ENCODE results near the gene SLC18A2.
"Not testable (repeated sequence)": the region's sequence is repeated elsewhere in the genome, so short reads cannot be mapped to it uniquely, and the experiment has no call there.

The SLC18A2 gene

GRCh38 chr10:117264782-117265181, 23.9 kb downstream of the SLC18A2 start:
- no peak for DNase-seq (ENCODE audit: low spot score)

GRCh38 chr10:117266400-117266799, 25.5 kb downstream of the SLC18A2 start:
- no peak for DNase-seq (ENCODE audit: low spot score)

- DNase-seq (ENCODE audit: low spot score), result no peak
Measured at GRCh38 chr10:117266812-117267211, 25.9 kb downstream of the SLC18A2 start.

- no peak for DNase-seq (ENCODE audit: low spot score)
Measured at GRCh38 chr10:117268258-117268657, 27.3 kb downstream of the SLC18A2 start.

GRCh38 chr10:117268907-117269306, 28.0 kb downstream of the SLC18A2 start:
- DNase-seq (ENCODE audit: low spot score), result no peak

GRCh38 chr10:117271427-117271826, 30.5 kb downstream of the SLC18A2 start:
- no peak for DNase-seq (ENCODE audit: low spot score)

- no peak for DNase-seq (ENCODE audit: low spot score)
Measured at GRCh38 chr10:117272195-117273076, 31.5 kb downstream of the SLC18A2 start.

- DNase-seq (ENCODE audit: low spot score), result no peak
Measured at GRCh38 chr10:117273980-117274379, 33.1 kb downstream of the SLC18A2 start.

GRCh38 chr10:117274509-117274908, 33.6 kb downstream of the SLC18A2 start:
- DNase-seq (ENCODE audit: low spot score), result no peak

GRCh38 chr10:117275121-117275520, 34.2 kb downstream of the SLC18A2 start:
- no peak for DNase-seq (ENCODE audit: low spot score)

- DNase-seq (ENCODE audit: low spot score), result no peak
Measured at GRCh38 chr10:117277675-117278074, 36.8 kb downstream of the SLC18A2 start.

GRCh38 chr10:117284716-117285494, 44.0 kb downstream of the SLC18A2 start:
- no peak for DNase-seq (ENCODE audit: low spot score)

- not testable (repeated sequence) for DNase-seq (ENCODE audit: low spot score)
Measured at GRCh38 chr10:117290872-117291271, 50.0 kb downstream of the SLC18A2 start.

- DNase-seq (ENCODE audit: low spot score), result no peak
Measured at GRCh38 chr10:117294039-117294645, 53.2 kb downstream of the SLC18A2 start.

- no peak for DNase-seq (ENCODE audit: low spot score)
Measured at GRCh38 chr10:117294735-117295134, 53.8 kb downstream of the SLC18A2 start.

GRCh38 chr10:117298219-117298618, 57.3 kb downstream of the SLC18A2 start:
- DNase-seq (ENCODE audit: low spot score), result no peak

GRCh38 chr10:117299435-117299834, 58.5 kb downstream of the SLC18A2 start:
- no peak for DNase-seq (ENCODE audit: low spot score)

GRCh38 chr10:117300671-117301070, 59.8 kb downstream of the SLC18A2 start:
- no peak for DNase-seq (ENCODE audit: low spot score)

- not testable (repeated sequence) for DNase-seq (ENCODE audit: low spot score)
Measured at GRCh38 chr10:117303451-117303850, 62.5 kb downstream of the SLC18A2 start.

- no peak for DNase-seq (ENCODE audit: low spot score)
Measured at GRCh38 chr10:117306674-117307073, 65.8 kb downstream of the SLC18A2 start.

- DNase-seq (ENCODE audit: low spot score), result no peak
Measured at GRCh38 chr10:117311261-117311660, 70.3 kb downstream of the SLC18A2 start.

GRCh38 chr10:117312430-117312829, 71.5 kb downstream of the SLC18A2 start:
- DNase-seq (ENCODE audit: low spot score), result no peak

- no peak for DNase-seq (ENCODE audit: low spot score)
Measured at GRCh38 chr10:117313641-117314040, 72.7 kb downstream of the SLC18A2 start.

Data from hematopoietic multipotent progenitor cell treated with erythropoietin and hydrocortisone succinate and interleukin-3 and kit ligand, for 17 days (in vitro differentiated cells).